ENCODE measurements around the gene TNFRSF17. TPM values are rescaled to one million over a fixed set of nuclear protein-coding genes. Genes with fewer than 3 reads are reported as not detected.

Gene TNFRSF17
- total and polyA plus RNA-seq, 9 of the 15 experiments (the other 6 are each of a cell fraction or from before 2014, with no cell fraction given) = not detected

DNA sequence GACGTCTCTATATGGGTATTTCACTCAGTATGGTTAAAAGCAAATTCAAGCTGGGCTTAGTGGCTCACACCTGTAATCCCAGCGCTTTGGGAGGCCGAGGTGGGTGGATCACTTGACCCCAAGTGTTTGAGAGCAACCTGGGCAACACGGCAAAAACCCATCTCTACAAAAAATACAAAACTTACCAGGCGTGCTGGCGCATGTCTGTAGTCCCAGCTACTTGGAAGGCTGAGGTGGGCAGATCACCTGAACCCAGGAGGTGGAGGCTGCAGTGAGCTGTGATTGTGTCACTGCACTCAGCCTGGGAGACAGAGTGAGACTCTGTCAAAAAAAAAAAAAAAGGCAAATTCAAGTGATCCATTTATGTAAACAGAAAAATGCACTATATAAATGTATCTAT is 1.3 kb upstream of the TNFRSF17 start (continued):
- TF ChIP-seq, protein P1, sequence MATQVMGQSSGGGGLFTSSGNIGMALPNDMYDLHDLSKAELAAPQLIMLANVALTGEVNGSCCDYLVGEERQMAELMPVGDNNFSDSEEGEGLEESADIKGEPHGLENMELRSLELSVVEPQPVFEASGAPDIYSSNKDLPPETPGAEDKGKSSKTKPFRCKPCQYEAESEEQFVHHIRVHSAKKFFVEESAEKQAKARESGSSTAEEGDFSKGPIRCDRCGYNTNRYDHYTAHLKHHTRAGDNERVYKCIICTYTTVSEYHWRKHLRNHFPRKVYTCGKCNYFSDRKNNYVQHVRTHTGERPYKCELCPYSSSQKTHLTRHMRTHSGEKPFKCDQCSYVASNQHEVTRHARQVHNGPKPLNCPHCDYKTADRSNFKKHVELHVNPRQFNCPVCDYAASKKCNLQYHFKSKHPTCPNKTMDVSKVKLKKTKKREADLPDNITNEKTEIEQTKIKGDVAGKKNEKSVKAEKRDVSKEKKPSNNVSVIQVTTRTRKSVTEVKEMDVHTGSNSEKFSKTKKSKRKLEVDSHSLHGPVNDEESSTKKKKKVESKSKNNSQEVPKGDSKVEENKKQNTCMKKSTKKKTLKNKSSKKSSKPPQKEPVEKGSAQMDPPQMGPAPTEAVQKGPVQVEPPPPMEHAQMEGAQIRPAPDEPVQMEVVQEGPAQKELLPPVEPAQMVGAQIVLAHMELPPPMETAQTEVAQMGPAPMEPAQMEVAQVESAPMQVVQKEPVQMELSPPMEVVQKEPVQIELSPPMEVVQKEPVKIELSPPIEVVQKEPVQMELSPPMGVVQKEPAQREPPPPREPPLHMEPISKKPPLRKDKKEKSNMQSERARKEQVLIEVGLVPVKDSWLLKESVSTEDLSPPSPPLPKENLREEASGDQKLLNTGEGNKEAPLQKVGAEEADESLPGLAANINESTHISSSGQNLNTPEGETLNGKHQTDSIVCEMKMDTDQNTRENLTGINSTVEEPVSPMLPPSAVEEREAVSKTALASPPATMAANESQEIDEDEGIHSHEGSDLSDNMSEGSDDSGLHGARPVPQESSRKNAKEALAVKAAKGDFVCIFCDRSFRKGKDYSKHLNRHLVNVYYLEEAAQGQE (IDR thresholded peaks at IDR 0.05; ENCODE audit: borderline replicate concordance) = no peak
- TF ChIP-seq, protein P1 (CRISPR knock-in tag; IDR thresholded peaks at IDR 0.05; ENCODE audit: low read depth) = no peak
- TF ChIP-seq GABPB1 (CRISPR knock-in tag; IDR thresholded peaks at IDR 0.05) (no peak), TFAM (CRISPR knock-in tag; conservative IDR thresholded peaks at IDR 0.05) (no peak), FOXA1 (IDR thresholded peaks at IDR 0.05; ENCODE audit: borderline replicate concordance) (no peak), U2AF1 (optimal IDR thresholded peaks at IDR 0.05; ENCODE audit: low read depth, low read length) (no peak), ZNF175 (CRISPR knock-in tag; IDR thresholded peaks at IDR 0.05; ENCODE audit: low read depth) (no peak)
- TF ChIP-seq, protein P2, sequence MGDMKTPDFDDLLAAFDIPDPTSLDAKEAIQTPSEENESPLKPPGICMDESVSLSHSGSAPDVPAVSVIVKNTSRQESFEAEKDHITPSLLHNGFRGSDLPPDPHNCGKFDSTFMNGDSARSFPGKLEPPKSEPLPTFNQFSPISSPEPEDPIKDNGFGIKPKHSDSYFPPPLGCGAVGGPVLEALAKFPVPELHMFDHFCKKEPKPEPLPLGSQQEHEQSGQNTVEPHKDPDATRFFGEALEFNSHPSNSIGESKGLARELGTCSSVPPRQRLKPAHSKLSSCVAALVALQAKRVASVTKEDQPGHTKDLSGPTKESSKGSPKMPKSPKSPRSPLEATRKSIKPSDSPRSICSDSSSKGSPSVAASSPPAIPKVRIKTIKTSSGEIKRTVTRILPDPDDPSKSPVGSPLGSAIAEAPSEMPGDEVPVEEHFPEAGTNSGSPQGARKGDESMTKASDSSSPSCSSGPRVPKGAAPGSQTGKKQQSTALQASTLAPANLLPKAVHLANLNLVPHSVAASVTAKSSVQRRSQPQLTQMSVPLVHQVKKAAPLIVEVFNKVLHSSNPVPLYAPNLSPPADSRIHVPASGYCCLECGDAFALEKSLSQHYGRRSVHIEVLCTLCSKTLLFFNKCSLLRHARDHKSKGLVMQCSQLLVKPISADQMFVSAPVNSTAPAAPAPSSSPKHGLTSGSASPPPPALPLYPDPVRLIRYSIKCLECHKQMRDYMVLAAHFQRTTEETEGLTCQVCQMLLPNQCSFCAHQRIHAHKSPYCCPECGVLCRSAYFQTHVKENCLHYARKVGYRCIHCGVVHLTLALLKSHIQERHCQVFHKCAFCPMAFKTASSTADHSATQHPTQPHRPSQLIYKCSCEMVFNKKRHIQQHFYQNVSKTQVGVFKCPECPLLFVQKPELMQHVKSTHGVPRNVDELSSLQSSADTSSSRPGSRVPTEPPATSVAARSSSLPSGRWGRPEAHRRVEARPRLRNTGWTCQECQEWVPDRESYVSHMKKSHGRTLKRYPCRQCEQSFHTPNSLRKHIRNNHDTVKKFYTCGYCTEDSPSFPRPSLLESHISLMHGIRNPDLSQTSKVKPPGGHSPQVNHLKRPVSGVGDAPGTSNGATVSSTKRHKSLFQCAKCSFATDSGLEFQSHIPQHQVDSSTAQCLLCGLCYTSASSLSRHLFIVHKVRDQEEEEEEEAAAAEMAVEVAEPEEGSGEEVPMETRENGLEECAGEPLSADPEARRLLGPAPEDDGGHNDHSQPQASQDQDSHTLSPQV (IDR thresholded peaks at IDR 0.05) = no peak

Data from K562 (cell line).